GM18907 (cell line): Measurements from ENCODE around the gene THSD8.
"Not testable (repeated sequence)": the region's sequence is repeated elsewhere in the genome, so short reads cannot be mapped to it uniquely, and the experiment has no call there.

Experiments
- ATAC-seq: cut with Tn5 transposase; IDR thresholded peaks from one replicate; pipeline ENCODE4 v1.9.1; 2021; ENCODE audit warnings: mild to moderate bottlenecking, moderate library complexity; ENCODE audit not compliant: unreplicated experiment

The THSD8 gene

GRCh38 chr19:12821761-12822160, 19.9 kb downstream of the THSD8 start:
- no peak for ATAC-seq

GRCh38 chr19:12825254-12826131, 23.6 kb downstream of the THSD8 start:
- no peak for ATAC-seq

- ATAC-seq = no peak
Observed at GRCh38 chr19:12828494-12828893, 26.6 kb downstream of the THSD8 start.

- ATAC-seq = no peak
Observed at GRCh38 chr19:12833418-12833737, 31.5 kb downstream of the THSD8 start.

GRCh38 chr19:12833738-12834565, 32.1 kb downstream of the THSD8 start:
- ATAC-seq = no peak

GRCh38 chr19:12834566-12834943, 32.7 kb downstream of the THSD8 start, which contains the start of gene RTBDN:
Gene RTBDN (minus strand): TSS chr19:12834579. CDS start chr19:12829979, 4,600 bp downstream.
- ATAC-seq = no peak

- no peak for ATAC-seq
Observed at GRCh38 chr19:12834976-12835757, 33.3 kb downstream of the THSD8 start.

- no peak for ATAC-seq
Observed at GRCh38 chr19:12836529-12836863, 34.6 kb downstream of the THSD8 start.

GRCh38 chr19:12837225-12837624, 35.4 kb downstream of the THSD8 start:
- ATAC-seq = no peak

- ATAC-seq = no peak
Observed at GRCh38 chr19:12838182-12838885, 36.5 kb downstream of the THSD8 start, which contains the start of gene MAST1. Gene MAST1 (plus strand): TSS chr19:12838515. CDS start chr19:12838573, 58 bp downstream.

GRCh38 chr19:12838886-12839756, 37.3 kb downstream of the THSD8 start:
- ATAC-seq = no peak

- ATAC-seq = no peak
Observed at GRCh38 chr19:12840091-12841079, 38.5 kb downstream of the THSD8 start.

- no peak for ATAC-seq
Observed at GRCh38 chr19:12841094-12841493, 39.2 kb downstream of the THSD8 start.

- ATAC-seq = no peak
Observed at GRCh38 chr19:12842511-12842910, 40.6 kb downstream of the THSD8 start.

- ATAC-seq = no peak
Observed at GRCh38 chr19:12843328-12843727, 41.5 kb downstream of the THSD8 start.

GRCh38 chr19:12843999-12844732, 42.3 kb downstream of the THSD8 start:
- no peak for ATAC-seq

GRCh38 chr19:12846613-12847012, 44.7 kb downstream of the THSD8 start:
- not testable (repeated sequence) for ATAC-seq
